Cardiac muscle cell (in vitro differentiated cells and primary cell): ENCODE measurements around the gene GUK1. TPM values are rescaled to one million over a fixed set of nuclear protein-coding genes. Genes with fewer than 3 reads are reported as not detected.

Experiments used
- DNase-seq, 2 donors: peaks; one replicate each; pipeline versions ENCODE4 v3.0.0 to v3.0.0-alpha.2; 2010 to 2017; ENCODE audit warnings: low read depth in 1 of 2, low spot score in 1 of 2
- H3K27ac ChIP-seq: fragments of 200-600 bp; sonication (generic); 2 replicates; pipeline ENCODE4 v1.5.1; 2016
- H3K27me3 ChIP-seq: fragments of 200-600 bp; sonication (generic); 2 replicates; pipeline ENCODE4 v1.6.0; 2016; ENCODE audit warnings: control low read depth
- H3K36me3 ChIP-seq: fragments of 200-600 bp; sonication (generic); 2 replicates; pipeline ENCODE4 v1.5.1; 2016; ENCODE audit warnings: control low read depth
- H3K4me1 ChIP-seq: fragments of 200-600 bp; sonication (generic); 2 replicates; pipeline ENCODE4 v1.8.1; 2017; ENCODE audit warnings: low read depth, mild to moderate bottlenecking, mixed run types
- H3K4me3 ChIP-seq: fragments of 200-600 bp; sonication (generic); 2 replicates; pipeline ENCODE4 v1.5.1; 2016; ENCODE audit warnings: mild to moderate bottlenecking
- H3K9me3 ChIP-seq: fragments of 200-600 bp; sonication (generic); 2 replicates; pipeline ENCODE4 v1.5.1; 2017; ENCODE audit warnings: low read depth, mild to moderate bottlenecking, control low read depth
- polyA plus RNA-seq: library from polyadenylated mRNA; unstranded; fragments of >200 nt; fragmentation: Nextera tagmentation; extraction: Ambion mirVana; gene quantifications from 2 replicates; pipeline ENCODE4 v1.2.1, GENCODE V29; 2016
- total RNA-seq: library from RNA; depleted of rRNA; stranded (reverse); fragments of >200 nt; gene quantifications from 2 replicates; pipeline ENCODE4 v1.2.3, GENCODE V29; 2016
- TF ChIP-seq, protein P1 (sequence below): IDR thresholded peaks from 2 replicates; pipeline ENCODE4 v1.5.1; 2012; ENCODE audit warnings: low read depth, mild to moderate bottlenecking, low read length

The GUK1 gene
- total and polyA plus RNA-seq, 2 experiments from 2014 or later, result 354 to 450 TPM

- Histone ChIP-seq H3K36me3 (no peaks in the 10 kb centered on the region), H3K4me1 (no peaks in the 10 kb centered on the region), H3K9me3 (no peaks in the 10 kb centered on the region), H3K4me3 (no peak overlapping the region), H3K27me3 (no peaks in the 10 kb centered on the region), H3K27ac (no peak overlapping the region)
- no peak for DNase-seq
- TF ChIP-seq, protein P1, sequence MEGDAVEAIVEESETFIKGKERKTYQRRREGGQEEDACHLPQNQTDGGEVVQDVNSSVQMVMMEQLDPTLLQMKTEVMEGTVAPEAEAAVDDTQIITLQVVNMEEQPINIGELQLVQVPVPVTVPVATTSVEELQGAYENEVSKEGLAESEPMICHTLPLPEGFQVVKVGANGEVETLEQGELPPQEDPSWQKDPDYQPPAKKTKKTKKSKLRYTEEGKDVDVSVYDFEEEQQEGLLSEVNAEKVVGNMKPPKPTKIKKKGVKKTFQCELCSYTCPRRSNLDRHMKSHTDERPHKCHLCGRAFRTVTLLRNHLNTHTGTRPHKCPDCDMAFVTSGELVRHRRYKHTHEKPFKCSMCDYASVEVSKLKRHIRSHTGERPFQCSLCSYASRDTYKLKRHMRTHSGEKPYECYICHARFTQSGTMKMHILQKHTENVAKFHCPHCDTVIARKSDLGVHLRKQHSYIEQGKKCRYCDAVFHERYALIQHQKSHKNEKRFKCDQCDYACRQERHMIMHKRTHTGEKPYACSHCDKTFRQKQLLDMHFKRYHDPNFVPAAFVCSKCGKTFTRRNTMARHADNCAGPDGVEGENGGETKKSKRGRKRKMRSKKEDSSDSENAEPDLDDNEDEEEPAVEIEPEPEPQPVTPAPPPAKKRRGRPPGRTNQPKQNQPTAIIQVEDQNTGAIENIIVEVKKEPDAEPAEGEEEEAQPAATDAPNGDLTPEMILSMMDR, result no peak
Measured at GRCh38 chr1:228118040-228118439, 22.0 kb upstream of the GUK1 start.

- TF ChIP-seq, protein P1, result no peak
- peaks cover 6% of the 10 kb centered on the region for H3K4me1 ChIP-seq
- no peak overlapping the region for H3K4me3 ChIP-seq
- DNase-seq, result no peak
- H3K27ac ChIP-seq, result no peak overlapping the region
- no peaks in the 10 kb centered on the region for H3K9me3 ChIP-seq
- no peaks in the 10 kb centered on the region for H3K27me3 ChIP-seq
- no peaks in the 10 kb centered on the region for H3K36me3 ChIP-seq
Measured at GRCh38 chr1:228120351-228120750, 19.7 kb upstream of the GUK1 start.

DNA sequence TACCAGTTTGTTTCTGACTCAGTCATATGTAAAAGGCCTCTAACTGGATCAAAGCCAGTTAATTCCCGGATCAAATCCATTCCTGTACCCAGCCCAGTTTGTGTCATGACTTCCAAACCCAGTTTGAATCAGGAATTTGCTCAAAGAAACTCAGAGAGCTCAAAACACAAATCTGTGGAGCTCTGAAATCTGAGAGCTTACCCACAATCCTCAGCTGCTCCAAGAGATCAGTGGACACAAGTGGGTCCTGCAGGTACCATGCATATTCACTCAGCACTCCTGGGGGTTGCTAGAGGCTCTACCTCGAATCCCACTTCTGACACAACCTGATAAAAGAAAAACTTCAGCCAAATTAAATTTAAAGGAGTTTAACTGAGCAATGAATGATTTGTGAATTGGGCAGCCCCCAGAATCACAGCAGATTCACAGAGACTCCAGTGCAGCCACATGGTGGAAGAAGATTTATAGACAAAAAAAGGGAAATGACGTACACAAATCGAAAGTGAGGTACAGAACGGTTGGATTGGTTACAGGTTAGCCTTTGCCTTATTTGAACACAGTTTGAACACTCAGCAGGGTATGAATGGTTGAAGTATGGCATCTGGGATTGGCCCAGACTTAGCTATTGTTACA lies 19.1 kb upstream of the GUK1 start:
- peaks cover 6% of the 10 kb centered on the region for H3K4me1 ChIP-seq
- DNase-seq, result no peak
- no peak overlapping the region for H3K27ac ChIP-seq
- H3K36me3 ChIP-seq, result no peaks in the 10 kb centered on the region
- H3K4me3 ChIP-seq, result no peak overlapping the region
- no peaks in the 10 kb centered on the region for H3K27me3 ChIP-seq
- H3K9me3 ChIP-seq, result no peaks in the 10 kb centered on the region
- TF ChIP-seq, protein P1, result no peak

DNA sequence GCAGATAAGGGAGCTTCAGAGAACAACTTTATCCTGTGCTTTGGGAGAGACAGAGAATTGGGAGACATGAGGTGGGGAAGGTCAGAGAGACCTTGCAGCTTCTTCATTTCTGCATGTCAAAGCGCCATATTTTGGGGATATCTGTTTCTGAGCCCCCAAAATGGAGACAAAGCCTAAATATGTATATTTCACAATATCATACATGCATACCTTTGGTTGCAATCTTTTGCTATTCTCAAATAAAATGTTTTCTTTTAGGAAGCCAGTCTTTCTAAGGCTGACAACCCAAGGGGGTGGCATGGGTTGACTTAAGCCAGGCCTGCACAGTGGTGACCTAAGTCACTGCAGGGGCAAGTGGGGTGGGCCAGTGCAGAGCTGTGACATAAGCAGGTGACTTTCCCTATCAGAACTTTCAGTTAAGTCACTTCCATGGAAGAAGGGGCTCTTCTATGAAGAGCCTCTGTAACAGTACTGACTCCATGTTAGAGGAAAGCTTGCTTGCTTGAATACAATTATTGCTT lies 17.1 kb upstream of the GUK1 start:
- H3K27me3 ChIP-seq, result no peaks in the 10 kb centered on the region

GRCh38 chr1:228123505-228123904 lies 16.6 kb upstream of the GUK1 start:
- TF ChIP-seq, protein P1, result no peak
- Histone ChIP-seq H3K27me3 (no peaks in the 10 kb centered on the region), H3K4me3 (no peak overlapping the region), H3K36me3 (no peaks in the 10 kb centered on the region), H3K9me3 (no peaks in the 10 kb centered on the region), H3K4me1 (peaks cover 6% of the 10 kb centered on the region), H3K27ac (no peak overlapping the region)
- DNase-seq, result no peak

More for the DNA sequence above, 17.1 kb upstream of the GUK1 start:
- Histone ChIP-seq H3K36me3 (no peaks in the 10 kb centered on the region), H3K27ac (no peak overlapping the region), H3K4me3 (no peak overlapping the region), H3K9me3 (no peaks in the 10 kb centered on the region), H3K4me1 (peaks cover 6% of the 10 kb centered on the region)
- DNase-seq, result no peak
- TF ChIP-seq, protein P1, result no peak
